ENCODE measurements around the gene TMPRSS6.
A peak's percentile ranks its signal among the peaks of the same experiment; 100 is the strongest.

The TMPRSS6 gene

DNA sequence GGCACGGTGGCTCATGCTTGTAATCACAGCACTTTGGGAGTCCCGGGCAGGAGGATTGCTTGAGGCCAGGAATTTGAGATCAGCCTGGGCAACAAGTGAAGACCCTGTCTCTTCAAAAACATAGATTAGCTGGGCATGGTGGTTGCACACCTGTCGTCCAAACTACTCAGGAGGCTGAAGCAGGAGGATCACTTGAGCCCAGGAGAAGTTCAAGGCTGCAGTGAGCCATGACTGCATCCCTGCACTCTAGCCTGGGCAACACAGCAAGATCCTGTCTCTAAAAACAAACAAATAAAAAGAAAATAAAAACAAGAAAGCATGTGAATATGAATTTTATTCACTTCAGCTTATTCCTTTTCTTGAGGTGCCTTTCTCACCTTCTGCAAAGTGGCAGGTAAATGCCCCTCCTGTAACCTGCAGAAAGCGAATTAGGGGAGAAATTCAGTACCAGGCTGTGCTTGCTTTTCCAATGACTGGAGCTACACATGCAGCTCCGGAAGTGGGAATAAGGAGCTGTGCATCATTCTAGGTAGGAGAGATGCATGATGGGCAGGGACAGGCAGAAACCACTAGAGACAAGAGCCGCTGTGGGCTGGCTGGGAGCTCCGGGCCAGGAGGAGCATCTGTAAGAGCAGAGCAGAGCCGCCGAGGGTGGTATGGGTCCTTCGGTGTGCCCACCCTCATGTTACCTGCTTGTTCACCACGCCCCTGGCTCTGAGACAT is 72.7 kb downstream of the TMPRSS6 start:
- H3K27ac ChIP-seq = no peak overlapping the region
- TF ChIP-seq CTCF (conservative IDR thresholded peaks at IDR 0.05) = no peak

GRCh38 chr22:37033605-37034430 is 75.7 kb downstream of the TMPRSS6 start:
- no peak overlapping the region for H3K27ac ChIP-seq

DNA sequence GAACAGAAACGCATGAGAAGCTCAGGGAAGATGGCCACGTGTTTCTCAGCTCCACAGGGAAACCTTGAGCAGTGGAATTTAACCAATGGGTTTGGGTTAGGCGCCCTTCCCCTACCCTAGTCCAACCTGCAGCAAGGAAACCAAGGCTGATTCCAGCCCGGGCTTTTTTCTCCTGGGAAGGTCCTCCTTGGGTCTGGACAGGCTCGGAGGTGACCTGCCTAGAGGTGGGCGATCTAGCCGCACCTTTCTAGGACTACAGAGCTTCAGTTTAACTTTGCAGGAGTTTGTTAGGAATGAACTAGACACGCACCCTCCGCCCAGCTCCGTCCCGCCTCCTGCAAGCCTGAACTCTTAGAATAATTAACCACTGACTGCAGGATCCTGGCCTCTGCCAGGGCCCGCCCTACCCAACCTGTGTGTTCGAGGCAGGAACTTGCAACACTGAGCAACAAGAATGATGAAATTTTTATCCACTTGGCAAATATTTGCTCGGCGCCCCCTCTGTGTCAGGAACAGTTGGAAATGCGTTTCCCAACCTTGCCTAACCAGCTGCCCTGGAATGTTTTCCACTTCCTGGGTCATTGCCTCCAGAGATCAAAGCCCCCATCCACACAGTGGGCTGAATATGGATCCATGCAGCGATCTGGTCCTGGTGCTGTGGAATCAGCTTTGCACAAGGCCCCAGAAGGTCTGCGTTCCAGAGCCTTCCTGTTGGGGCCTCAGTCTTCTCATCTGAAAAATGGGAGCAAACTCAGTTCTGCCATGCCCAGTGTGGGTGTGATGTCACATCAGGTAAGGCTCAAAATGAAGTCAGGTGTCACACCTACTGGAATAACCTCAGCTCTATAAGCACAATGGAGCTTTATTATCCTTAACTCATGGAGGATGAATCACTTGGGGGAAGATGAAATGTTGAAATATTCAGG is 76.7 kb downstream of the TMPRSS6 start:
- H3K27ac ChIP-seq = no peak overlapping the region

More at GRCh38 chr22:37033605-37034430, 75.7 kb downstream of the TMPRSS6 start:
- TF ChIP-seq CTCF (conservative IDR thresholded peaks at IDR 0.05) = no peak

DNA sequence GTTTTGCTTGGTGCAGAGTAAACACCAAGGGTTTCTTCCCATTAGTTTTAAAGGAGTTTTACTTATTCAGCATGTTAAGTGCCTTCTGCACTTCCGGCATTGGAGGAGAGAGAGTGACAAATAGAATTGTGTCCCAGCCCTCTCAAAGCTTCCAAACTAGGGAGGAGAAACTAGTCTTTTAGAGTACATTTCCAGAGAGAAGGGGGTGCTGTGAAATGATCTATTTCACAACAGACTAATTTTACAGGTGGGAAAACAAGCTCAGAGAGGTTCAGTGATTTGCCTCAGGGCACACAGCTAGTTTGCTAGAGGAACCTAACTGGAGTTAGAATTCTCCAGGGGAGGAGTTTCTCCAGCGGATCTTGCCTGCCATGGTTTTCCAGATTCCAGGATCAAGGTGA is 77.4 kb downstream of the TMPRSS6 start:
- TF ChIP-seq CTCF (conservative IDR thresholded peaks at IDR 0.05) = no peak
- no peak overlapping the region for H3K27ac ChIP-seq

More for the DNA sequence above, 76.7 kb downstream of the TMPRSS6 start:
- TF ChIP-seq CTCF (conservative IDR thresholded peaks at IDR 0.05) = no peak

DNA sequence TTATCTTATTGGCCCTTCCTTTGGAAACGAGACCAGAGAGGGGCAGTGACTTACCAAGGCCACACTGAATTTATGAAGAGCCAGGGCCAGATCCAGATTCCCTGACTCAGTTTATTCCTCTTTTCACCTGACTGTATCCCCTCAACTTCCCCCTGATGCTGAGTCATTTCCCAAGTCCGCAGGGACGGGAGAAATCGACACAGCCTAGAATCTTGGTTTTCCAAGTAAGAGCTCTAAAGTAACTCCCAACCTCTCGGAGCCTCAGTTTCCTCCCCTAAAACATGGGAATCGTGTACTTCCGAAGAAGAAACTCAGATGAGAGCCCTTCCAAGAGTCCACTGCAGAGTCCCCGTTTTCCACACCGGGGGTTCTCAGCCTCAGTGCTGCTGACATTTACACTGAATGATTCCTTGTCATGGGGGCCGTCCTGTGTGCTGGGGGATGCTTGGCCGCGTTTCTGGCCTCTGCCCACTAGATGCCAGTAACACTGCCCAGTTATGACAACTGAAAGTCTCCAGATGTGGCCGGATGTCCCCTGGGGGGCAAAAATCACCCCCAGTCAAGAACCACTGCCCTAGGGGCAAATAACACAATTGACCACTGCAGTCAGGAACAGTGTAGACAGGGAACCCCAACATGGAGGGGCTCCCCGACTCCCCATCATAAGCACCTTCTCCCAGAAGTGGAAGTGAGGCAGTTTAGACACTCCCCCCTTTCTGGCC is 78.8 kb downstream of the TMPRSS6 start:
- TF ChIP-seq CTCF (conservative IDR thresholded peaks at IDR 0.05) = peak; percentile 25
- no peak overlapping the region for H3K27ac ChIP-seq

DNA sequence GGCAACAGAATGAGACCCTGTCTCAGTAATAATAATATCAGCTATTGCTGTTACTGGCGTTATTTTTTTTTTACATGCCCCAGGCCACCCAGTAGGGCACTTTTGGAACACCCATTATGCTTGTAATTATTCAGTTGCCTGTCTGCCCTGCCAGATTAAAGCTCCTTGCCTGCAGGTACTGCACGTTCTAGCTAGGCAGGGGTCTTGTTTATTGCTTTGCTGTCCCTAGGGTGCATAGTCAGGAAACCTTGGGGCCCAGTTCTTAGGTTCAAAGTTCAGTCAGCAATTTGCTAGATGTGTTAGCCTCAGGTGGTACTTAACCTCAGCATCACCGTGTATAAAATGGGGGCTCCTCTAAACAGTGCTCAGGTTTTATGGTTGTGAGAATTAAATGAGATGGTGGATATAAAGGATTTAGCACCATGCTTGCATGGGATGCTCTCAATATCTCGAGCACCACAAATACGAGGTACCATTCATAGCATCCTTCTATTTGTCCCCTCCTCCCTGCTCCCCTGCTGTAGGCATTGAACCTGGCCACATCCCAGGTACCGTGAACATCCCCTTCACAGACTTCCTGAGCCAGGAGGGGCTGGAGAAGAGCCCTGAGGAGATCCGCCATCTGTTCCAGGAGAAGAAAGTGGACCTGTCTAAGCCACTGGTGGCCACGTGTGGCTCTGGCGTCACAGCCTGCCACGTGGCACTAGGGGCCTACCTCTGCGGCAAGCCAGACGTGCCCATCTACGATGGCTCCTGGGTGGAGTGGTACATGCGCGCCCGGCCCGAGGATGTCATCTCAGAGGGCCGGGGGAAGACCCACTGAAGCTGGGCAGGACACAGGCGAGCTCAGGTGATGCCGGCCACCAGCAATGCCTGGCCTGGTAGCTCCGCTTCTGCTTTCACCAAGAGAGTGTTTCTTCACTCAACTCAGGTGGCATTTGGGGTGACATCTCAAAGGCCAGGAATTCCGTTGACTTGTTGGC is 80.5 kb downstream of the TMPRSS6 start:
- H3K27ac ChIP-seq = no peak overlapping the region

More for the DNA sequence above, 80.5 kb downstream of the TMPRSS6 start:
- no peak for TF ChIP-seq CTCF (conservative IDR thresholded peaks at IDR 0.05)
